Neuronal stem cell (in vitro differentiated cells): ENCODE measurements around the gene MDFIC.

Experiments
- DNase-seq: peaks from one replicate; pipeline ENCODE4 v3.0.0-alpha.2; 2013; ENCODE audit warnings: low spot score
- H2AFZ ChIP-seq: one replicate; pipeline ENCODE4 v1.6.1; 2013; ENCODE audit warnings: mild to moderate bottlenecking, low read length, inconsistent platforms
- H2AK5ac ChIP-seq: 2 replicates; pipeline ENCODE4 v1.6.1; 2013; ENCODE audit warnings: low read depth, mild to moderate bottlenecking, inconsistent platforms, low read length, moderate library complexity, mixed read lengths
- H2BK120ac ChIP-seq: 2 replicates; pipeline ENCODE4 v1.6.1; 2013; ENCODE audit warnings: low read depth, mild to moderate bottlenecking, inconsistent platforms, low read length, moderate library complexity, mixed read lengths
- H2BK12ac ChIP-seq: one replicate; pipeline ENCODE4 v1.6.1; 2013; ENCODE audit warnings: low read length, inconsistent platforms
- H2BK15ac ChIP-seq: 2 replicates; pipeline ENCODE4 v1.6.1; 2013; ENCODE audit warnings: mild to moderate bottlenecking, low read length, inconsistent platforms, mixed read lengths
- H2BK5ac ChIP-seq: one replicate; pipeline ENCODE4 v1.6.1; 2013; ENCODE audit warnings: inconsistent platforms, mild to moderate bottlenecking, low read length, moderate library complexity
- H3K14ac ChIP-seq: one replicate; pipeline ENCODE4 v1.6.1; 2013; ENCODE audit warnings: low read length, inconsistent platforms
- H3K18ac ChIP-seq: 2 replicates; pipeline ENCODE4 v1.6.1; 2013; ENCODE audit warnings: low read length, inconsistent platforms
- H3K23ac ChIP-seq: 2 replicates; pipeline ENCODE4 v1.6.1; 2013; ENCODE audit warnings: low read depth, mild to moderate bottlenecking, mixed read lengths, low read length, inconsistent platforms; ENCODE audit not compliant: poor library complexity
- H3K27ac ChIP-seq: replicated peaks from 3 replicates; pipeline ENCODE4 v1.5.1; 2013; ENCODE audit warnings: low read length, inconsistent platforms
- H3K27me3 ChIP-seq, 3 experiments: 2 replicates each; pipeline ENCODE4 v1.6.1; 2013; ENCODE audit warnings: low read length in 3 of 3, mild to moderate bottlenecking in 2 of 3, inconsistent platforms in 1 of 3, low read depth in 1 of 3, mixed read lengths in 1 of 3, moderate library complexity in 1 of 3; ENCODE audit not compliant: control insufficient read depth in 3 of 3, insufficient read depth in 3 of 3
- H3K36me3 ChIP-seq, 2 donors: replicated peaks in 1 of 2; 2 replicates each; pipeline ENCODE4 v1.6.1; 2013; ENCODE audit warnings: low read length in 2 of 2; ENCODE audit not compliant: control insufficient read depth in 2 of 2, insufficient read depth in 2 of 2
- H3K4ac ChIP-seq: 2 replicates; pipeline ENCODE4 v1.6.1; 2013; ENCODE audit warnings: inconsistent platforms, mild to moderate bottlenecking, low read length, moderate library complexity
- H3K4me1 ChIP-seq, 2 donors: 1 replicate in 1 of 2; 2 replicates in 1 of 2; pipeline ENCODE4 v1.6.1; 2013; ENCODE audit warnings: low read length in 2 of 2, low read depth in 1 of 2; ENCODE audit not compliant: control insufficient read depth in 2 of 2, insufficient read depth in 1 of 2
- H3K4me2 ChIP-seq: one replicate; pipeline ENCODE4 v1.6.1; 2013; ENCODE audit warnings: mild to moderate bottlenecking, low read length, inconsistent platforms; ENCODE audit not compliant: insufficient read depth, poor library complexity, severe bottlenecking
- H3K4me3 ChIP-seq, 2 donors: 2 replicates each; pipeline ENCODE4 v1.5.1; 2013; ENCODE audit warnings: low read length in 2 of 2, mild to moderate bottlenecking in 2 of 2, inconsistent platforms in 1 of 2, moderate library complexity in 1 of 2
- H3K79me1 ChIP-seq: one replicate; pipeline ENCODE4 v1.6.1; 2013; ENCODE audit warnings: low read depth, mild to moderate bottlenecking, inconsistent platforms, low read length, moderate library complexity
- H3K9ac ChIP-seq: one replicate; pipeline ENCODE4 v1.6.1; 2013; ENCODE audit warnings: mild to moderate bottlenecking, low read depth, low read length, inconsistent platforms; ENCODE audit not compliant: poor library complexity
- H3K9me3 ChIP-seq, 2 donors: replicated peaks in 1 of 2; 2 replicates each; pipeline versions ENCODE3 to v1.6.1; 2013; ENCODE audit warnings: low read length in 2 of 2, mild to moderate bottlenecking in 2 of 2, inconsistent platforms in 1 of 2, low read depth in 1 of 2, mixed read lengths in 1 of 2, moderate library complexity in 1 of 2; ENCODE audit not compliant: control insufficient read depth in 2 of 2, insufficient read depth in 1 of 2
- H4K8ac ChIP-seq: one replicate; pipeline ENCODE4 v1.6.1; 2013; ENCODE audit warnings: low read depth, mild to moderate bottlenecking, inconsistent platforms, low read length, moderate library complexity
- H4K91ac ChIP-seq: one replicate; pipeline ENCODE4 v1.6.1; 2013; ENCODE audit warnings: low read length, low read depth, mild to moderate bottlenecking, inconsistent platforms; ENCODE audit not compliant: poor library complexity
- WGBS, 2 donors: extraction: QIAGEN DNeasy Blood & Tissue Kit; methylation state at CpG; one replicate each; pipeline ENCODE4 v1.1.7; 2013; ENCODE audit warnings: missing lambda C conversion rate in 2 of 2, mixed read lengths in 1 of 2; ENCODE audit not compliant: insufficient read length in 2 of 2, insufficient replicate concordance in 1 of 2; ENCODE audit errors: extremely low coverage in 2 of 2; 5-methylcytosine and 5-hydroxymethylcytosine counted together

MDFIC gene

DNA sequence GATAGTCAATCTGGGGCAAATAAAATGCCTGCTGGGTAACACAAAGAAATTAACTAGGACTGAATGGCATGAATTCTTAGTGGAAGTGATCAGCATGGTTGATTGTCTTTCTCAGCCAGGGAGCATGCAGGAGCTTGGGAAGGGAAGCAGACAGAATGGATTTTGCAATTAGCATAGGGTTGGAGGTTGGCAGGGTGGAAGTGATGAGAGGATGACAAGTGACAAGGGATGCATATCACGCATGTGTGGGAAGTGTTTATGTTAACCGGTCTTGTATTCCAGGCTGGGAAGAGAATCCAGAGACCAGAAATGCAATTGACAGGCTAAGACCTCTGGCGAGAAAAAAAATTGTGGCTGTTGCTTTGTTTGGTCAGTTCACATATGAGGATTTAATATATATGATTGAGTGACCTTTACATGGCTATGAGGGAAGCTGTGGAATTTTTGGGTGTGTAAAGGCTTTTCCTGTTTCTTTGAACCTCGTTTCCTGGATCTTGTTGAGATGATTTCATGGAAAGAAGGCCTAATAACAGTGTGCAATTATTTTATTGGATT lies 8.3 kb downstream of the MDFIC start:
- Histone ChIP-seq H3K4me2 (no peak overlapping the region), H3K9ac (no peak overlapping the region), H3K23ac (no peak overlapping the region), H3K36me3 (peaks cover 0 to 7% of the 10 kb centered on the region in 2 donors), H3K18ac (no peak overlapping the region), H3K9me3 (no peaks in the 10 kb centered on the region), H3K14ac (no peak overlapping the region), H4K91ac (no peak overlapping the region), H3K4me1 (peaks cover 4 to 6% of the 10 kb centered on the region in 2 donors), H2BK15ac (no peak overlapping the region), H2BK120ac (no peak overlapping the region), H2AFZ (no peak overlapping the region), H3K79me1 (no peaks in the 10 kb centered on the region), H2BK5ac (no peak overlapping the region), H3K4ac (no peak overlapping the region), H3K27me3 (no peaks in the 10 kb centered on the region), H2AK5ac (no peak overlapping the region), H2BK12ac (no peak overlapping the region), H4K8ac (no peak overlapping the region), H3K27ac (peak overlapping the region; percentile 36), H3K4me3 (no peak overlapping the region)
- DNase-seq, result peak; percentile 41
- WGBS, 2 donors, result no CpG with 5 or more reads among the region's 4 CpGs

DNA sequence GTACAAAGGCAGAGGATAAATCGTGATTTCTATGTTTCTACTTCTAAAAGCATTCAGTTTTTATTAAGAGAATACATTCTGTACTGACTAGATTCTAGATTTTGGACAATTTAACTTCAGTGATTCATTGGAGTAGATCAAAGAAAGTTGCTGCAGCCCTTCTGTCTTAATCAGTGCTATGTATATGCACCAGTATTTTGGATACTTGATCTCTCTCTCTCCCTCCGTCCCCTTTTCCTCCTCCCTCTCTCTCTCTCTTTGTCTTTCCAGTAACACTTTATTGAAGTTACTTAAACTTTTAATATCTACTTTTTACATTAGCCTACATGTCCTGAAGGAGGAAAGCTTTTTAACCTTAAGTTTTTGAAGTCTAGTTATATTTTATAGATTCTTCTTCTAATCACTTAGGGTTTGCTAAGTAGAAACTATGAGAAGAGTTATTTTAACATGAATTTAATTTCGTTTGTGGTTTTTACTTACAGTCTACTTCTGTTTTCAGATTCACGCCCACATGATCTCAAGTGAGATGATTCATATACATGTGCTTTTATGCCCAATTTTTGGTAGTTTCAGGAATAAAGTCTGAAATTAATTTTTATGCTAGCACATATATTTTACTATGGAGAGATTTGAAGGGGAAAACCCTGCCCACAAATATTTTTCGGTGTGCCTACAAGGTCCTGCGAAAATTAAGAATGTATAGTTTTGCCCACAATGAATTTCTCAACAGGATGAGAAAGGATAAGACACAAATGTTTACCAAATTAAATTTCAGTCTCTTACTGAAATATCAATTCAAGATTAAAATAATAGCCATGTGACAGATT lies 9.1 kb downstream of the MDFIC start:
- Histone ChIP-seq H3K4me2 (no peak overlapping the region), H3K36me3 (peaks cover 0 to 3% of the 10 kb centered on the region in 2 donors), H3K14ac (no peak overlapping the region), H2BK15ac (no peak overlapping the region), H2BK12ac (no peak overlapping the region), H3K27ac (no peak overlapping the region), H3K18ac (no peak overlapping the region), H3K9me3 (no peaks in the 10 kb centered on the region), H2AK5ac (no peak overlapping the region), H3K4me1 (peaks cover 4 to 6% of the 10 kb centered on the region in 2 donors), H2BK5ac (no peak overlapping the region), H3K27me3 (no peaks in the 10 kb centered on the region), H2AFZ (no peak overlapping the region), H4K91ac (no peak overlapping the region), H3K4ac (no peak overlapping the region), H3K4me3 (no peak overlapping the region), H4K8ac (no peak overlapping the region), H3K9ac (no peak overlapping the region), H3K23ac (no peak overlapping the region), H2BK120ac (no peak overlapping the region), H3K79me1 (no peaks in the 10 kb centered on the region)
- DNase-seq, result no peak
- no CpG with 5 or more reads among the region's 6 CpGs for WGBS, 2 donors

DNA sequence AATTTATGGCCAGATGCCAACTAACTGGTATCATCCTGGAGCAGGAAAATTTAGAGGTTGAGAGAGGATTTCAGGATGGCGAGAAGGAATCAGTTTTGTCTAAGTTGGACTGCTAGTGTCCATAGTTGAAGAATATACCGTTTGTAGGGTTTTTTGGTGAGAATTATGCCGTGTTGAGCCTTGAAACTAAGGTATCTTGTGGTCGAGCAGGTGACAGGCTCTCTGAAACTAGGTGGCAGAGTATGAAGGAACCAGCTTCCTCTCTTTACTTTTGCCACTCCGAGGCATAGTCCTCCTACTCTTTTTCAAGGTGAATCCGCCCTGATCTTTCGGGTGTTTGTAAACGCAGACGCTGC lies 9.7 kb downstream of the MDFIC start:
- H2BK5ac ChIP-seq, result no peak overlapping the region

DNA sequence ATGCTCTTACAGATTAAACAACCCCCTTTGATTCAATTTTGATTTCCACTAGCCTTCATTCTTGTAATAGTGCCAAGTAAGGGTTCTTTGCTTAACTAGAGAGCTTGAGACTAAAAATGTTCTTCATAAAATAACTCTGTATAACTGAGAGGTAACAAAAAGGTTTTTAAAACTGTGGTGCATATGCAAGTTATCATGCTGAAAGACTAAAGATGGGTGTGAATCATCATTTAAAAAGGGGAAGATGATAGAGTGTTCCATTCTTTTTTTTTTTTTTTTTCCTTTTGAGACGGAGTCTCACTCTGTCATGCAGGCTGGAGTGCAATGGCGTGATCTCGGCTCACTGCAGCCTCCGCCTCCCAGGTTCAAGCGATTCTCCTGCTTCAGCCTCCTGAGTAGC lies 11.1 kb downstream of the MDFIC start:
- no peak overlapping the region for H3K27ac ChIP-seq
- H3K4me1 ChIP-seq, result peaks cover 4 to 9% of the 10 kb centered on the region in 2 donors
- H2AK5ac ChIP-seq, result no peak overlapping the region
- no peak overlapping the region for H2BK120ac ChIP-seq
- WGBS, 2 donors, result no CpG with 5 or more reads among the region's 5 CpGs
- no peak overlapping the region for H3K9ac ChIP-seq
- H2AFZ ChIP-seq, result no peak overlapping the region
- no peak overlapping the region for H3K14ac ChIP-seq
- H3K36me3 ChIP-seq, result no peaks in the 10 kb centered on the region
- no peaks in the 10 kb centered on the region for H3K79me1 ChIP-seq
- DNase-seq, result no peak
- H3K4me3 ChIP-seq, result no peak overlapping the region
- no peaks in the 10 kb centered on the region for H3K9me3 ChIP-seq
- H2BK5ac ChIP-seq, result no peak overlapping the region
- no peak overlapping the region for H3K23ac ChIP-seq
- no peak overlapping the region for H3K18ac ChIP-seq
- no peak overlapping the region for H2BK12ac ChIP-seq
- H4K91ac ChIP-seq, result no peak overlapping the region
- no peak overlapping the region for H2BK15ac ChIP-seq
- no peak overlapping the region for H3K4ac ChIP-seq
- no peak overlapping the region for H3K4me2 ChIP-seq
- no peak overlapping the region for H4K8ac ChIP-seq
- H3K27me3 ChIP-seq, result no peaks in the 10 kb centered on the region

More for the DNA sequence above, 9.7 kb downstream of the MDFIC start:
- Histone ChIP-seq H2BK120ac (no peak overlapping the region), H3K14ac (no peak overlapping the region), H3K4ac (no peak overlapping the region), H3K4me2 (no peak overlapping the region), H3K9me3 (no peaks in the 10 kb centered on the region), H3K23ac (no peak overlapping the region), H2AFZ (no peak overlapping the region), H3K9ac (no peak overlapping the region), H2BK12ac (no peak overlapping the region), H4K8ac (no peak overlapping the region), H4K91ac (no peak overlapping the region), H3K18ac (no peak overlapping the region), H2AK5ac (no peak overlapping the region), H2BK15ac (no peak overlapping the region), H3K79me1 (no peaks in the 10 kb centered on the region), H3K27me3 (no peaks in the 10 kb centered on the region), H3K4me3 (no peak overlapping the region), H3K36me3 (no peaks in the 10 kb centered on the region), H3K4me1 (peaks cover 4 to 6% of the 10 kb centered on the region in 2 donors), H3K27ac (no peak overlapping the region)
- no peak for DNase-seq
- WGBS, 2 donors, result no CpG with 5 or more reads among the region's 9 CpGs
